ENCODE results near the gene ZC3H12A. TPM values are rescaled to one million over a fixed set of nuclear protein-coding genes. Genes with fewer than 3 reads are reported as not detected.

Gene ZC3H12A
- total and polyA plus RNA-seq, 2 donors (not counting 1 experiment from before 2014, with no cell fraction given) = 73.0 to 170 TPM

GRCh38 chr1:37495875-37496274, 21.5 kb downstream of the ZC3H12A start:
- Histone ChIP-seq H3K9me3 (ENCODE audit: control extremely low read depth in 1 of 3, control insufficient read depth in 2 of 3, insufficient read depth in 1 of 3, low read length in 2 of 3) (no peaks in the 10 kb centered on the region), H3K4me3 (ENCODE audit: control extremely low read depth in 1 of 5, extremely low read depth in 1 of 5, insufficient read depth in 1 of 5, low read depth in 2 of 5, low read length in 4 of 5) (no peak overlapping the region), H3K4me1 (ENCODE audit: control insufficient read depth in 2 of 2, insufficient read depth in 2 of 2, low read length in 2 of 2) (no peaks in the 10 kb centered on the region), H3K27me3 (replicated peaks in 1 of 4; ENCODE audit: control extremely low read depth in 1 of 4, control insufficient read depth in 3 of 4, insufficient read depth in 4 of 4, low read length in 3 of 4) (no peaks in the 10 kb centered on the region), H4K20me1 (ENCODE audit: control insufficient read depth, insufficient read depth, low read length, poor library complexity, severe bottlenecking) (peaks cover 4% of the 10 kb centered on the region), H3K79me2 (ENCODE audit: control insufficient read depth, insufficient read depth, low read length) (peaks cover 8% of the 10 kb centered on the region), H3K9ac (ENCODE audit: low read length) (no peak overlapping the region), H3K36me3 (replicated peaks in 1 of 2; ENCODE audit: control extremely low read depth in 1 of 2, control insufficient read depth in 1 of 2, extremely low read depth in 1 of 2, insufficient read depth in 2 of 2, low read length in 1 of 2) (peaks cover 2 to 59% of the 10 kb centered on the region in 2 experiments), H3K27ac (ENCODE audit: low read length in 2 of 2) (no peak overlapping the region), H2AFZ (ENCODE audit: insufficient read depth, low read depth, low read length, poor library complexity, severe bottlenecking) (no peak overlapping the region), H3K4me2 (replicated peaks; ENCODE audit: low read depth, low read length, poor library complexity, severe bottlenecking) (no peak overlapping the region)
- ChIA-PET POLR2A (interaction anchor here (0.6 kb wide), 1 partner anchor 48 kb away, joined by 3 read pairs; no protein-coding TSS in a partner anchor), CTCF (interaction anchor here (0.9 to 6.8 kb wide), 3 partner anchors 9 to 186 kb away, joined by 3 to 56 read pairs (median 25); no protein-coding TSS in a partner anchor)
- Mint-ChIP-seq H3K27ac (no peak overlapping the region), H3K4me1 (no peaks in the 10 kb centered on the region), H3K9me3 (ENCODE audit: insufficient read depth) (no peaks in the 10 kb centered on the region), H3K27me3 (no peaks in the 10 kb centered on the region), H3K4me3 (no peak overlapping the region)
- DNase-seq (no peak), ATAC-seq (ENCODE audit: low read depth) (no peak)
- WGBS (ENCODE audit: insufficient coverage) = no CpG with 5 or more reads among the region's 1 CpG
- intact Hi-C loops (cut with micrococcal nuclease) = no loop called here
- TF ChIP-seq EZH2 (IDR thresholded peaks at IDR 0.05; ENCODE audit: borderline replicate concordance, insufficient read depth, low read depth, low read length, poor library complexity, severe bottlenecking) = no peak
- TF ChIP-seq, protein P1, sequence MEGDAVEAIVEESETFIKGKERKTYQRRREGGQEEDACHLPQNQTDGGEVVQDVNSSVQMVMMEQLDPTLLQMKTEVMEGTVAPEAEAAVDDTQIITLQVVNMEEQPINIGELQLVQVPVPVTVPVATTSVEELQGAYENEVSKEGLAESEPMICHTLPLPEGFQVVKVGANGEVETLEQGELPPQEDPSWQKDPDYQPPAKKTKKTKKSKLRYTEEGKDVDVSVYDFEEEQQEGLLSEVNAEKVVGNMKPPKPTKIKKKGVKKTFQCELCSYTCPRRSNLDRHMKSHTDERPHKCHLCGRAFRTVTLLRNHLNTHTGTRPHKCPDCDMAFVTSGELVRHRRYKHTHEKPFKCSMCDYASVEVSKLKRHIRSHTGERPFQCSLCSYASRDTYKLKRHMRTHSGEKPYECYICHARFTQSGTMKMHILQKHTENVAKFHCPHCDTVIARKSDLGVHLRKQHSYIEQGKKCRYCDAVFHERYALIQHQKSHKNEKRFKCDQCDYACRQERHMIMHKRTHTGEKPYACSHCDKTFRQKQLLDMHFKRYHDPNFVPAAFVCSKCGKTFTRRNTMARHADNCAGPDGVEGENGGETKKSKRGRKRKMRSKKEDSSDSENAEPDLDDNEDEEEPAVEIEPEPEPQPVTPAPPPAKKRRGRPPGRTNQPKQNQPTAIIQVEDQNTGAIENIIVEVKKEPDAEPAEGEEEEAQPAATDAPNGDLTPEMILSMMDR (IDR thresholded peaks at IDR 0.05) = no peak

- intact Hi-C loops (cut with micrococcal nuclease) = no loop called here
These were observed 23.5 kb downstream of the ZC3H12A start for GRCh38 chr1:37497832-37498231.

More at GRCh38 chr1:37497832-37498231, 23.5 kb downstream of the ZC3H12A start:
- no CpG with 5 or more reads among the region's 2 CpGs for WGBS (ENCODE audit: insufficient coverage)
- TF ChIP-seq, protein P1 (IDR thresholded peaks at IDR 0.05) = no peak
- TF ChIP-seq EZH2 (IDR thresholded peaks at IDR 0.05; ENCODE audit: borderline replicate concordance, insufficient read depth, low read depth, low read length, poor library complexity, severe bottlenecking) = no peak
- Histone ChIP-seq H3K79me2 (ENCODE audit: control insufficient read depth, insufficient read depth, low read length) (peaks cover 16% of the 10 kb centered on the region), H3K9ac (ENCODE audit: low read length) (no peak overlapping the region), H3K36me3 (replicated peaks in 1 of 2; ENCODE audit: control extremely low read depth in 1 of 2, control insufficient read depth in 1 of 2, extremely low read depth in 1 of 2, insufficient read depth in 2 of 2, low read length in 1 of 2) (peaks cover 3 to 64% of the 10 kb centered on the region in 2 experiments), H3K4me3 (ENCODE audit: control extremely low read depth in 1 of 5, extremely low read depth in 1 of 5, insufficient read depth in 1 of 5, low read depth in 2 of 5, low read length in 4 of 5) (no peak overlapping the region), H3K9me3 (ENCODE audit: control extremely low read depth in 1 of 3, control insufficient read depth in 2 of 3, insufficient read depth in 1 of 3, low read length in 2 of 3) (no peaks in the 10 kb centered on the region), H3K27me3 (replicated peaks in 1 of 4; ENCODE audit: control extremely low read depth in 1 of 4, control insufficient read depth in 3 of 4, insufficient read depth in 4 of 4, low read length in 3 of 4) (no peaks in the 10 kb centered on the region), H2AFZ (ENCODE audit: insufficient read depth, low read depth, low read length, poor library complexity, severe bottlenecking) (no peak overlapping the region), H3K27ac (ENCODE audit: low read length in 2 of 2) (no peak overlapping the region), H3K4me1 (ENCODE audit: control insufficient read depth in 2 of 2, insufficient read depth in 2 of 2, low read length in 2 of 2) (no peaks in the 10 kb centered on the region), H3K4me2 (replicated peaks; ENCODE audit: low read depth, low read length, poor library complexity, severe bottlenecking) (no peak overlapping the region), H4K20me1 (ENCODE audit: control insufficient read depth, insufficient read depth, low read length, poor library complexity, severe bottlenecking) (peaks cover 4% of the 10 kb centered on the region)
- Mint-ChIP-seq H3K9me3 (ENCODE audit: insufficient read depth) (no peaks in the 10 kb centered on the region), H3K27ac (no peak overlapping the region), H3K27me3 (no peaks in the 10 kb centered on the region), H3K4me3 (no peak overlapping the region), H3K4me1 (no peaks in the 10 kb centered on the region)
- ATAC-seq (ENCODE audit: low read depth) (no peak), DNase-seq (no peak)
- CTCF ChIA-PET = interaction anchor here (6.8 kb wide), 1 partner anchor 11 kb away, joined by 56 read pairs; no protein-coding TSS in a partner anchor
- POLR2A ChIA-PET = interaction anchor here (0.6 kb wide), 1 partner anchor 1413 kb away, joined by 8 read pairs; no protein-coding TSS in a partner anchor
